HepG2 (cell line): ENCODE results near the gene ABI2. TPM values are rescaled to one million over a fixed set of nuclear protein-coding genes. Genes with fewer than 3 reads are reported as not detected.

Source experiments
- ARID2 ChIP-seq: sonication (generic); formaldehyde crosslinking; IDR thresholded peaks from 2 replicates; pipeline ENCODE4 v1.8.1; 2022; ENCODE audit warnings: mild to moderate bottlenecking, missing genetic modification reagents, borderline replicate concordance
- BHLHE40 ChIP-seq: IDR thresholded peaks from 2 replicates; pipeline ENCODE4 v1.6.1; 2011; ENCODE audit warnings: low read length, improper control_type of control experiment
- MED13 ChIP-seq: sonication (generic); formaldehyde crosslinking; IDR thresholded peaks from 2 replicates; pipeline ENCODE4 v1.5.0; 2020; ENCODE audit warnings: missing genetic modification reagents
- NFYC ChIP-seq: IDR thresholded peaks from 2 replicates; pipeline ENCODE4 v1.6.1; 2016; ENCODE audit warnings: missing genetic modification reagents, missing compliant biosample characterization
- PHF21A ChIP-seq: sonication (generic); formaldehyde crosslinking; IDR thresholded peaks from 2 replicates; pipeline ENCODE4 v1.5.0; 2020; ENCODE audit warnings: mild to moderate bottlenecking, missing genetic modification reagents
- TOE1 ChIP-seq: sonication (generic); formaldehyde crosslinking; IDR thresholded peaks from 2 replicates; pipeline ENCODE4 v1.4.0; 2020; ENCODE audit warnings: mild to moderate bottlenecking, missing genetic modification reagents
- ZNF207 ChIP-seq: fragments of 450-650 bp; IDR thresholded peaks from 2 replicates; pipeline ENCODE4 v1.6.1; 2016; ENCODE audit warnings: antibody characterized with exemption, borderline replicate concordance
- ZNF33B ChIP-seq: sonication (generic); formaldehyde crosslinking; IDR thresholded peaks from 2 replicates; pipeline ENCODE4 v1.5.1; 2020; ENCODE audit warnings: mild to moderate bottlenecking, missing genetic modification reagents
- ZNF598 ChIP-seq: sonication (generic); formaldehyde crosslinking; IDR thresholded peaks from 2 replicates; pipeline ENCODE4 v1.5.1; 2020; ENCODE audit warnings: mild to moderate bottlenecking, missing genetic modification reagents, borderline replicate concordance
- polyA plus RNA-seq, 8 experiments: library from polyadenylated mRNA; depleted of rRNA in 3 of 8; stranded (reverse) in 7 of 8; unstranded in 1 of 8; fragments of >200 nt; fragmentation: Illumina TruSeq in 4 of 8; extraction: Trizol in 4 of 8; gene quantifications; 2 replicates each; pipeline versions ENCODE4 v1.2.1 to v1.2.3, GENCODE V29; 2011 to 2016; ENCODE audit warnings: low read depth in 4 of 8, missing spikeins in 1 of 8, mixed read lengths in 1 of 8; ENCODE audit not compliant: insufficient read depth in 1 of 8
- total RNA-seq, 5 experiments: library from RNA; depleted of rRNA; stranded (reverse); fragments of >200 nt; fragmentation: Illumina TruSeq; extraction: Trizol; gene quantifications; 2 replicates each; pipeline ENCODE4 v1.2.3, GENCODE V29; 2016; ENCODE audit warnings: low read depth in 1 of 5
- TF ChIP-seq, protein P1 (sequence below): sonication (generic); formaldehyde crosslinking; IDR thresholded peaks from 2 replicates; pipeline ENCODE4 v1.5.1; 2020; ENCODE audit warnings: missing genetic modification reagents, mild to moderate bottlenecking, borderline replicate concordance
- TF ChIP-seq, protein P2 (sequence below): IDR thresholded peaks from 2 replicates; pipeline ENCODE4 v1.6.1; 2016; ENCODE audit warnings: low read depth, control low read depth
- TF ChIP-seq, protein P3 (sequence below): sonication (generic); formaldehyde crosslinking; IDR thresholded peaks from 2 replicates; pipeline ENCODE4 v1.4.0; 2020; ENCODE audit warnings: missing genetic modification reagents, borderline replicate concordance
- TF ChIP-seq, protein P4 (sequence below): sonication (generic); formaldehyde crosslinking; IDR thresholded peaks from 2 replicates; pipeline ENCODE4 v1.4.0; 2020; ENCODE audit warnings: mild to moderate bottlenecking, missing genetic modification reagents
- TF ChIP-seq, protein P5 (sequence below): sonication (generic); formaldehyde crosslinking; IDR thresholded peaks from 2 replicates; pipeline ENCODE4 v1.9.0; 2021; ENCODE audit warnings: missing genetic modification reagents, borderline replicate concordance
- TF ChIP-seq, protein P6 (sequence below): sonication (generic); formaldehyde crosslinking; IDR thresholded peaks from 2 replicates; pipeline ENCODE4 v1.5.0; 2020; ENCODE audit warnings: missing genetic modification reagents

ABI2 gene
- total and polyA plus RNA-seq, 2 of the 13 experiments (the other 11 are each of a cell fraction or from before 2014, with no cell fraction given), result 28.4 to 32.4 TPM

DNA sequence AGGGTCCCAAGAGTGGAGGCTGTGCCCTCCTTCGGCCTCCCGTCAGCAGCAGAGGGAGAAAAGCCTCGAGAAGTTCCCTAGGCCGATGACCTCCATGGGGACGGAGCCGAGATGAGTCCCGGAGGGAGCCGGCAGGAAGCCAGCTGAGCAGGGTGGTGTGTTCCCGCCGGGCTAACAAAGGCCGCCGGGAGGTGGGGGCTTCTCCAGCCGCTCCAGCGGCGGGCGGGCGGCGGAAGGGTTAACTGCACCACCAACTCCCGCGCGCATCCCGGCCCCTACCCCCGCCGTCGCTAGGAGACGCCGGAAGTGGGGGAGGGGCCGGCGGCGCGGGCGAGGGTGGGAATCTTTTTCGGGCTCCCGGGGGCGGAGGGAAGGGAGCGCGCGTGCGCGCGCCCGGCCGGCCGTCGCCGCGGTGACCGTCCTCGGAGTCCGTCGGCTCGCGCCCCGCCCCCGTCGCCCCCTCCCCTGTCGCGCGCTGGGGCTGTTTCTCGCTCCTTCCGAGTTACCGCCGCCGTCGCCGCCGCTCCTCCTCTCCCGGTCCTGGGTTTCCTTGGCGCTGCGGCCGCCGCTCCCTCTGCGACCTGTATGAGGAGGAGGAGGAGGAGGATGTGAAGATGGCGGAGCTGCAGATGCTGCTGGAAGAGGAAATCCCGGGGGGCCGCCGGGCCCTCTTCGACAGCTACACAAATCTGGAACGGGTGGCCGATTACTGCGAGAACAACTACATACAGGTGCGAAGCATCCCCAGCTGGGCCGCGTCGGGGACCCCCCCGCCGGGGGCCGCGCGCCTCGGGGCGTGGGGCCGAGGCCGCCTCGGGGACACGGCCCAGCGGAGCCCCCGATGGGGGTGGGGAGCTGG is at the start of gene ABI2 (continued):
- TF ChIP-seq, protein P1, sequence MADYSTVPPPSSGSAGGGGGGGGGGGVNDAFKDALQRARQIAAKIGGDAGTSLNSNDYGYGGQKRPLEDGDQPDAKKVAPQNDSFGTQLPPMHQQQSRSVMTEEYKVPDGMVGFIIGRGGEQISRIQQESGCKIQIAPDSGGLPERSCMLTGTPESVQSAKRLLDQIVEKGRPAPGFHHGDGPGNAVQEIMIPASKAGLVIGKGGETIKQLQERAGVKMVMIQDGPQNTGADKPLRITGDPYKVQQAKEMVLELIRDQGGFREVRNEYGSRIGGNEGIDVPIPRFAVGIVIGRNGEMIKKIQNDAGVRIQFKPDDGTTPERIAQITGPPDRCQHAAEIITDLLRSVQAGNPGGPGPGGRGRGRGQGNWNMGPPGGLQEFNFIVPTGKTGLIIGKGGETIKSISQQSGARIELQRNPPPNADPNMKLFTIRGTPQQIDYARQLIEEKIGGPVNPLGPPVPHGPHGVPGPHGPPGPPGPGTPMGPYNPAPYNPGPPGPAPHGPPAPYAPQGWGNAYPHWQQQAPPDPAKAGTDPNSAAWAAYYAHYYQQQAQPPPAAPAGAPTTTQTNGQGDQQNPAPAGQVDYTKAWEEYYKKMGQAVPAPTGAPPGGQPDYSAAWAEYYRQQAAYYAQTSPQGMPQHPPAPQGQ (CRISPR knock-in tag), result no peak
- TF ChIP-seq, protein P2, sequence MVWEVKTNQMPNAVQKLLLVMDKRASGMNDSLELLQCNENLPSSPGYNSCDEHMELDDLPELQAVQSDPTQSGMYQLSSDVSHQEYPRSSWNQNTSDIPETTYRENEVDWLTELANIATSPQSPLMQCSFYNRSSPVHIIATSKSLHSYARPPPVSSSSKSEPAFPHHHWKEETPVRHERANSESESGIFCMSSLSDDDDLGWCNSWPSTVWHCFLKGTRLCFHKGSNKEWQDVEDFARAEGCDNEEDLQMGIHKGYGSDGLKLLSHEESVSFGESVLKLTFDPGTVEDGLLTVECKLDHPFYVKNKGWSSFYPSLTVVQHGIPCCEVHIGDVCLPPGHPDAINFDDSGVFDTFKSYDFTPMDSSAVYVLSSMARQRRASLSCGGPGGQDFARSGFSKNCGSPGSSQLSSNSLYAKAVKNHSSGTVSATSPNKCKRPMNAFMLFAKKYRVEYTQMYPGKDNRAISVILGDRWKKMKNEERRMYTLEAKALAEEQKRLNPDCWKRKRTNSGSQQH (CRISPR knock-in tag), result peak; percentile 54; the same call in 1 of the 2 replicates
- TF ChIP-seq NFYC (CRISPR knock-in tag) (peak; percentile 17; the same call in 1 of the 2 replicates), ZNF33B (CRISPR knock-in tag) (no peak; the same call in 1 of the 2 replicates), PHF21A (CRISPR knock-in tag) (peak; percentile 72; the same call in 1 of the 2 replicates), MED13 (CRISPR knock-in tag) (no peak; the same call in 1 of the 2 replicates), ZNF598 (CRISPR knock-in tag) (peak; percentile 98), ZNF207 (no peak), BHLHE40 (0 out of 2 replicates have a peak, but pooled peaks have one; percentile 3), TOE1 (peak; percentile 57; the same call in 1 of the 2 replicates), ARID2 (CRISPR knock-in tag) (peak; percentile 93)
- TF ChIP-seq, protein P3, sequence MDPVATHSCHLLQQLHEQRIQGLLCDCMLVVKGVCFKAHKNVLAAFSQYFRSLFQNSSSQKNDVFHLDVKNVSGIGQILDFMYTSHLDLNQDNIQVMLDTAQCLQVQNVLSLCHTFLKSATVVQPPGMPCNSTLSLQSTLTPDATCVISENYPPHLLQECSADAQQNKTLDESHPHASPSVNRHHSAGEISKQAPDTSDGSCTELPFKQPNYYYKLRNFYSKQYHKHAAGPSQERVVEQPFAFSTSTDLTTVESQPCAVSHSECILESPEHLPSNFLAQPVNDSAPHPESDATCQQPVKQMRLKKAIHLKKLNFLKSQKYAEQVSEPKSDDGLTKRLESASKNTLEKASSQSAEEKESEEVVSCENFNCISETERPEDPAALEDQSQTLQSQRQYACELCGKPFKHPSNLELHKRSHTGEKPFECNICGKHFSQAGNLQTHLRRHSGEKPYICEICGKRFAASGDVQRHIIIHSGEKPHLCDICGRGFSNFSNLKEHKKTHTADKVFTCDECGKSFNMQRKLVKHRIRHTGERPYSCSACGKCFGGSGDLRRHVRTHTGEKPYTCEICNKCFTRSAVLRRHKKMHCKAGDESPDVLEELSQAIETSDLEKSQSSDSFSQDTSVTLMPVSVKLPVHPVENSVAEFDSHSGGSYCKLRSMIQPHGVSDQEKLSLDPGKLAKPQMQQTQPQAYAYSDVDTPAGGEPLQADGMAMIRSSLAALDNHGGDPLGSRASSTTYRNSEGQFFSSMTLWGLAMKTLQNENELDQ, result no peak; the same call in 1 of the 2 replicates
- TF ChIP-seq, protein P4, sequence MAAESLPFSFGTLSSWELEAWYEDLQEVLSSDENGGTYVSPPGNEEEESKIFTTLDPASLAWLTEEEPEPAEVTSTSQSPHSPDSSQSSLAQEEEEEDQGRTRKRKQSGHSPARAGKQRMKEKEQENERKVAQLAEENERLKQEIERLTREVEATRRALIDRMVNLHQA (CRISPR knock-in tag), result no peak
- TF ChIP-seq, protein P5, sequence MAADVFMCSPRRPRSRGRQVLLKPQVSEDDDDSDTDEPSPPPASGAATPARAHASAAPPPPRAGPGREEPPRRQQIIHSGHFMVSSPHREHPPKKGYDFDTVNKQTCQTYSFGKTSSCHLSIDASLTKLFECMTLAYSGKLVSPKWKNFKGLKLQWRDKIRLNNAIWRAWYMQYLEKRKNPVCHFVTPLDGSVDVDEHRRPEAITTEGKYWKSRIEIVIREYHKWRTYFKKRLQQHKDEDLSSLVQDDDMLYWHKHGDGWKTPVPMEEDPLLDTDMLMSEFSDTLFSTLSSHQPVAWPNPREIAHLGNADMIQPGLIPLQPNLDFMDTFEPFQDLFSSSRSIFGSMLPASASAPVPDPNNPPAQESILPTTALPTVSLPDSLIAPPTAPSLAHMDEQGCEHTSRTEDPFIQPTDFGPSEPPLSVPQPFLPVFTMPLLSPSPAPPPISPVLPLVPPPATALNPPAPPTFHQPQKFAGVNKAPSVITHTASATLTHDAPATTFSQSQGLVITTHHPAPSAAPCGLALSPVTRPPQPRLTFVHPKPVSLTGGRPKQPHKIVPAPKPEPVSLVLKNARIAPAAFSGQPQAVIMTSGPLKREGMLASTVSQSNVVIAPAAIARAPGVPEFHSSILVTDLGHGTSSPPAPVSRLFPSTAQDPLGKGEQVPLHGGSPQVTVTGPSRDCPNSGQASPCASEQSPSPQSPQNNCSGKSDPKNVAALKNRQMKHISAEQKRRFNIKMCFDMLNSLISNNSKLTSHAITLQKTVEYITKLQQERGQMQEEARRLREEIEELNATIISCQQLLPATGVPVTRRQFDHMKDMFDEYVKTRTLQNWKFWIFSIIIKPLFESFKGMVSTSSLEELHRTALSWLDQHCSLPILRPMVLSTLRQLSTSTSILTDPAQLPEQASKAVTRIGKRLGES (CRISPR knock-in tag), result no peak
- TF ChIP-seq, protein P6, sequence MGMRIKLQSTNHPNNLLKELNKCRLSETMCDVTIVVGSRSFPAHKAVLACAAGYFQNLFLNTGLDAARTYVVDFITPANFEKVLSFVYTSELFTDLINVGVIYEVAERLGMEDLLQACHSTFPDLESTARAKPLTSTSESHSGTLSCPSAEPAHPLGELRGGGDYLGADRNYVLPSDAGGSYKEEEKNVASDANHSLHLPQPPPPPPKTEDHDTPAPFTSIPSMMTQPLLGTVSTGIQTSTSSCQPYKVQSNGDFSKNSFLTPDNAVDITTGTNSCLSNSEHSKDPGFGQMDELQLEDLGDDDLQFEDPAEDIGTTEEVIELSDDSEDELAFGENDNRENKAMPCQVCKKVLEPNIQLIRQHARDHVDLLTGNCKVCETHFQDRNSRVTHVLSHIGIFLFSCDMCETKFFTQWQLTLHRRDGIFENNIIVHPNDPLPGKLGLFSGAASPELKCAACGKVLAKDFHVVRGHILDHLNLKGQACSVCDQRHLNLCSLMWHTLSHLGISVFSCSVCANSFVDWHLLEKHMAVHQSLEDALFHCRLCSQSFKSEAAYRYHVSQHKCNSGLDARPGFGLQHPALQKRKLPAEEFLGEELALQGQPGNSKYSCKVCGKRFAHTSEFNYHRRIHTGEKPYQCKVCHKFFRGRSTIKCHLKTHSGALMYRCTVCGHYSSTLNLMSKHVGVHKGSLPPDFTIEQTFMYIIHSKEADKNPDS, result 0 out of 2 replicates have a peak, but pooled peaks have one; percentile 54
